Iris pigment epithelial cell (primary cell): ENCODE data around the gene DCTPP1.

Experiments used
- DNase-seq: peaks from one replicate; pipeline ENCODE4 v3.0.0-alpha.2; 2011; ENCODE audit warnings: low read depth

The DCTPP1 gene

DNA sequence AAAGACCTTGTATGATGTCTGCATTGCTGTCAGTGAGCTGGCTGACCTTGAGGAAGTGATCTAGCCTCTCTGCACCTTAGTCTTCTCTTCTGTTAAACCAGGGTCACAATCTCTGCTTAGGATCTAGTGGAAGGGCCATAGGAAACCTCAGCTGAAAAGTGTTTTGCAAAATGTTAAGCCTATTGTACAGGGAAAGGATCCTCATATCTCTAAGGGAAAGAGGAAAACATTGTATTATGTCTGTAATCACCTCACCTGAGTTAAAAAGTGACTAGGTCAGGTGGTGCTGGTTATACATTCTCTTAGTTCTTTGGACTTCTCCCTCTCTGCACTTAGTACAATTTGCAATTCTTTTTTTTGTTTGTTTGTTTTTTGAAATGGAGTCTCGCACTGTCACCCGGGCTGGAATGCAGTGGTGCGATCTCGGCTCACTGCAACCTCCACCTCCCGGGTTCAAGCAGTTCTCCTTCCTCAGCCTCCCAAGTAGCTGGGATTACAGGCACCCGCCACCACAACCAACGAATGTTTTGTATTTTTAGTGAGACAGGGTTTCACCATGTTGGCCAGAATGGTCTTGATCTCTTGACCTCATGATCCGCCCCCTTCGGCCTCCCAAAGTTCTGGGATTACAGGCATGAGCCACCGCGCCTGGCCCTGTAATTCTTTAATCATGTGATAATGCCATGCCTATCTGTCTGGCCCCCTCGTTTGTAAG, 17.8 kb upstream of the DCTPP1 start:
- no peak for DNase-seq

DNA sequence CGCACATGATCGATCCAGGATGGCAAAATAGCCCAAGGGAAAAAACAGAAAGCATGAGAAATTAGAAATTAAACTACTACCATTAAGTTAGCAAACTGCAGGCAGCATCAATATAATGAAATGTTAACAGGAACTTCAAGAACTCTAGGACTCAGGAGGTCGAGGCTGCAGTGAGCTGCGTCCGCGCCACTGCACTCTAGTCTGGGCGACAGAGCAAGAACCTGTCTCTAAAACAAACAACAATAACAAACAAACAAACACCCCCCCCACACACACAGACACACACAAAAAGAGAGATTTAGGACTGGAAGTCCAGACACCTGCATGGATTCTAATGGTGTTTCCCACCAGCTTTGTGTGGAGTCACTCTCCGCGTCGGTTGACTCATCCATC, 16.4 kb upstream of the DCTPP1 start:
- no peak for DNase-seq

DNA sequence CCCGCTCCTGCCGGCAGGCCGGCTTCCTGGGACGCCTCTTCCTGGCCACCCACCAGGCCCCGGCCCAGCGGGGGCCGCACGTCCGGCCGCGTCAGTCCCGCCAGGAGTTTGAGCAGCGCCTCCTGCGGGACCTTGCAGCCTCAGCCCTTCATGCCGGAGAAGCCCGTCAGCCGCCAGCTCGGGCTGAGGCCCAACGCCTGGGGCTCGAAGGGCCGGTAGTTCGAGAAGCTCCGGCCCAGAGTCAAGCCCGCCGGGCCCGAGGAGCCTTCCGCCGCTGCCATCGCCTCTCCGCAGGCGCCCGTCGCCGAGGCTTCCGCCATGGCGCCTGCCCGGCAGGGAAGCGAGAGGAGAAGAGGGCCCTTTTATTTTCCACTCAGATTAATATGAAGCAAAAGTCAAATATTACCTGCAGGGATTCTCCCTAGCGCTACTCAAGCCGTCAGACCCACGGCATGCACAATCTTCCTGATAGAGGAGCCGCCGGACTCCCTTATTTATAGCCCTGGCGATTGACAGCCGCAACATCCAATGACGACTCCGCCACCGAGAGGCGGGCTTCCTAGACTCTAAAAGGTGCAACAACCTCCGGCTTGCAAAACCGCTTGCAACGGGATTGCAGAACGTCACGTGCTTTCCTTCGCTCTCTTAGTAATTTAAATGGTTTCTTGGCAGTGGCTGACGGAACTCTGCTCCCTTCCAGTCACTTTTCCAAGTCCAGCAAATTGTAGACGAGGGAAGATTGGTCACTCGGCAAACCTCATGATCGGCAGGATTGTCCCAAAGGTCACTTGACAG, 15.8 kb upstream of the DCTPP1 start, which contains the start of gene SEPHS2:
Gene SEPHS2 (minus strand): TSS at position 467 of the 795 bp plus-strand sequence. CDS start 147 bp downstream, at position 320.
- peak; percentile 98 for DNase-seq

DNA sequence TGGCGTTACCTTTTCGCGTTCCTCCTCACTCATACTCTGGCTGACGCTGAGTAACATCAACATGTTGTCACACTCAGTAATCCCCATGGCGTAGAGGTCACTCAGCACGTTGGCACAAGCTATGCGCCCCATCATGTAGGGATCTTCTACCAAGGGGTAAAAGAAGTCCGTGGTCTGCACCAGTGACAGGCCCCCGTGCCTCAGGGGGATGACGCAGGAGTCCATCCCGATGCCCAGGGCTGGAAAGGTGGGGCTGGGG, 15.2 kb upstream of the DCTPP1 start:
- DNase-seq: no peak

DNA sequence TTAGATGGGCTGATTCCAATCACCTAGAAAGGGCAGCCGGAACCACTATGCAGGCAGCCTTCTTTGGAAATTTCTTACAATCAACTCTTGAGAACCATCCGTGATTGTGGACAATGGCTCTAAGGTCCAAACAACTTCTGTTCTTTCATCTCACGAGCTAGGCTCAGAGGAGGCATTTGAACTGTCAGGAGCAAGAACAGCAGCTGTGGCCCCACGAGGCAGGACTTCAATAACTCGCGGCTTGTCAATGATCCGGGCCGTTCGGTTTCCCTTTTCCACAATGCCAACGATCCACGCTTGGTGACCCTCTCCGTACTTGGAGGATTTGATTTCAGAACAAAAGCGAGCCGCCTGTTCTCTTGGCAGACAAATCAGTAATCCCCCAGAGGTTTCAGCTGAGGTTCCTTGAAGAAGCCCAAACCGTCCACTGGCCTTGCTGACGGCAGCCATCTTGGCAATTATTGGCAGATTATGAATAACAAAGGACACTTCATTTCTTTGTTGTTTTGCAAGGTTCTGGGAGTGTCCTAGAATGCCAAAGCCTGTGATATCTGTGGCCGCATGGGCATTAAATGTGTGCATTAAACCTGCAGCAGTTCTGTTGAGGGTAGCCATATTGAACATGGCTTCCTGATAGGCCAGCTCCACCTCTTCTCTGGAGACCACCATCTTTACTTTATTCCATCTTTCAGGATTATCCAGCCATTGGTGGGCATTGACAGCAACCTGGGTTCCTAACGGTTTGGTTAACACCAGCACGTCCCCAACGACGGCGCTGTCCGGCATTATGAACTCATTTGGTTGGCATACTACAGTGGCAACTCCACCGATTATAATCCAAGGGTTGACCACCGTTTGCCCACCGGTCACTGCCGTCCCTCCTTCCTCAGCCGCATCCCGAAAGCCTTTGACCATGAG, 14.7 kb upstream of the DCTPP1 start:
- no peak for DNase-seq

DNA sequence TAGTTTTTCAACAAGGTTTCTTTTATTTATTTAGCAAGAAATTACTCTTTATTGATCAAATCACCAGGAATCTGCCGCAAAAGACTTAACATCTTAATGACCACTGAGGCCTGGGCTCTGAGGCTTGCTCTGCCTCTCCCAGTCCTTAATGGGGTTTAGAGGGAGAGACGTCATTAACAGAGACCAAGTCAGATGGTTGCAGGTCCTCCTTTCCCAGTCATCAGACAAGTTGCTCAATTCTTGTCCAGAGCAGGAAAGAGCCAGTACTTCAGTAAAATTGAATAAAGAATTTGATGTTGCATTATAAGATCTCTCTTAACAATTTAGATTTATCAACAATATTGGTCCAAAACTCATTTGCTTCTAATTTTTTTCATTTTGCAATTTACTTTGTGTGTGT, 13.8 kb upstream of the DCTPP1 start:
- DNase-seq: no peak

DNA sequence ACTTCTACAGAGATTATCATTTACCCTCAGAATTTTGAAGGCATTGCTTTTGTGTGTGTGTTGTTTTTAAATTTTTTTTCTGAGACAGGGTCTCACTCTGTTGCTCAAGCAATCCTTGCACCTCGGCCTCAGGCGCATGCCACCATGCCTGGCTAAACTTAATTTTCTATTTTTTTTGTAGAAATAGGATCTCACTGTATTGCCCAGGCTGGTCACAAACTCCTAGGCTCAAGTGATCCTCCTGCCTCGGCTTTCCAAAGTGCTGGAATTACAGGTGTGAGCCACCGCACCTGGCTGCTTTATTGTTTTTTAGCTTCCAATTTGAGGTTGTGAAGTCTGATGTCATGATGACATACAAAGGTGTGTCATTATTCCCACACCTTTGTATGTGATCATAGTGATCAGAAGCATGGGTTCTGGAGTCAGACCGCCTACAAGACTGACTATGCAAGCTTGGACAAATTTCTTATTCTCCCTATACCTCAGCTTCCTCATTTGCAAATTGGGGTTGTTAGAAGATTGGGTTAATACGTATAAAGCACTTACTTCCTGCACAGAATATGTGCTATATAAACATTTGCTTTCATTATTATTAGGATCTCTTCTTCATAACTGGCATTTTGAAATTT, 10.0 kb upstream of the DCTPP1 start:
- no peak for DNase-seq

DNA sequence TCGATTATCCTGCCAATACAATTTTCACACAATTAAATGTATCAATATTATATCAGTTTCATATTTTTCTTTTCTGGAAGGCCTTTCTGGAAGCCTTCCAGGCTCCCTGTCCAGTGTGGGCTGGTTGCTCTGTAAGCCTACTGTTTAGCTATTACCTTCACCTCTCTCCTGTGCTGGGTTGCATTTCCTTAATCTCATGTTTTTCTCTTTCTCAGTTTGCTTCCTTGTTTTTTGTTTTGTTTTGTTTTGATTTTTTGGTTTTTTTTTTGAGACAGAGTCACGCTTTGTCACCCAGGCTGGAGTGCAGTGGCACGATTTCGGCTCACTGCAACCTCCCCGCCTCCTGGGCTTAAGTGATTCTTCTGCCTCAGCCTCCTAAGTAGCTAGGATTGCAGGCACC, 9.0 kb upstream of the DCTPP1 start:
- no peak for DNase-seq

DNA sequence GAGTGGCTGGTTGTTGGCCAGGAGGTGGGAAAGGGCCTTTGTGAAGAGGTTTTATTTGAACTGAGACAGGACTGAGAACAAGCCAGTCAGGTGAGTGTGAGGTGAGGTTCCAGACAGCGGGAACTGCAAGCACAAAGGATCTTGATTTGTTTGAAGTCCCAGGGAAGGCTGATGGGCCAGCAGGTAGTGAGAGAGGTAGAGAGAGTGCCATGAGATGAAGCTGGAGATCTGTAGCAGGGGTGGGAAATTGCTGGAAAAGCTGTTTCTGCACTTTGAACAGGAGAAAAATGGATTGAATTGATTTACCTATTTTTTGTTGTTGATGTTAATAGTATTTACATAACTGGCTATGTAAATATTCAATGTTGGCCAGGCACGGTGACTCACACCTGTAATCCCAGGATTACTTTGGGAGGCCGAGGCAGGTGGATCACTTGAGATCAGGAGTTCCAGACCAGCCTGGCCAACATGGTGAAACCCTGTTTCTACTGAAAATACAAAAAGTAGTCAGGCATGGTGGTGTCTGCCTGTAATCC, 7.7 kb upstream of the DCTPP1 start:
- no peak for DNase-seq

DNA sequence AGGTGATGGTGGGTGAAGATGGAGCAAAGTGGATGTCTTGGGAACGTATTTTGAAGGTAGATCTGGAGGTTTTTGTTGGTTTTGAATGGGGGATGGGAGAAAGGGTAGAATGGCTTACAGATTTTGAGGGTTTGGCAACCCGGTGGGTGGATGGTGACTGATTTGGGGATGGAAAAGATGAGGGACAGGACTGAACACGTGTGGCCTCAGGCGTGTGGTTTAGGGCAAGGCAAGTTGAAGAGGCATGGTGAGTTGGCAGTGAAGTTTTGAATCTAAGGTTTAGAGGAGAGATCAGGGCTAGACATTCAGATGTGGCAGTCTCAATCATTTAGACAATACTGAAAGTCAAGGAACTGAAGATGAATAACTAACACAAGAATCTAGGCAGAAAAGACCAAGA, 5.0 kb upstream of the DCTPP1 start:
- no peak for DNase-seq

DNA sequence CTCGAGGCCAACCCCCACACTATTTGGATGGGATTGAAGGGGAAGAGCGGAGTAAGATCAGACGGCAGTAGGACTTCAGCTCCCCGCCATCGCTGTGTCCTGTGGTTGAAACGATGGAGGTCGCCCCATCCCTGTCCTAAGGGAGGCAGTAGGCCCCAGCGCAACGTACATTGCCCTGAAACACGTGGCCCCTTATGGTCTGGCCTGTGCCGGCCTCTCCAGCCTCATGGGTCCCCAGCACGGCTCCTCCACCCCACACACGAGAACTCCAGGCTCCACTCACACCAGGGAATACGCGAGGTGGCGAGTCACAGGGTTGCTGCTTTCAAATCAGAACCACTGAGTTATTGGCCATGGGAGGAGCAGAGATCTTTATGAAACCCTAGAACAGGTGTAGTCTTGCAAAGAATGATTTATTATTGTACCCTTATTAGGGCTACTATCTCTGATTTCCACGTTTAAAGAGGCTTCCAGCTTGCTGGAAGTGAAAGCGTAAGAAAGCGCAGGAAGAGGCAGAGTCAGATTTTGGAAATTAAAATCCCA, 669 bp upstream of the DCTPP1 start:
- no peak for DNase-seq

DNA sequence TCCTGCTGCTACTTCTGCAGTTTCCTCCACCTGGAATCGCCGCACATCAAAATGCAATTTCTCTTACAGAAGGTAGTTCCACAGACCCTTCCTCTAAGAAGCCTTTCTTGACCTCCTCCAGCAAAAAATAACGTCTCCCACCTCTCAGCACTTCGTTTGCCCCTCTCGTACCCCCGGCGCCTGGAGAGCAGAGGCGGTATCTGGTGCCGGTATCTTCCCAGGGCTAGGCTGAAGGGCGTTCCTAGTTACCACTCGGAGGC, 482 bp downstream of the DCTPP1 start:
- DNase-seq: no peak

DNA sequence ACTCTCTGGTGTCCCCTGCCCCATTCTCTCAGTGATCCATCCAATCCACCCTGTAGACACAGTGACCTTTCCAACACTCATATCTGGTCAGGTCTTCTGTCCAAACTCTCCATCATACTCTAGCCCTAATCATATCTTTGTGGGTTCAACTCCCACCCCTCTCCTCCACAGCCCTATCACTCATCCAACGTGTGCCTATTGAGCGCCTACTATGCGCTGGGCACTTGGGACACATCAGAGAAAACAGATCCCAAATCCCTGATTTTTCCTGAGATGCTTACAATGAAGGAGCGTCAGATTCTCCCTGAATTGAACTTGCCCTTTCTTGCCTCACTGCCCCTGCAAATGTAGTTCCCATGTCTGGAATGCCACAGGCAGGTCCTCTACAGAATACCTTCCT, 1.8 kb downstream of the DCTPP1 start:
- DNase-seq: no peak

DNA sequence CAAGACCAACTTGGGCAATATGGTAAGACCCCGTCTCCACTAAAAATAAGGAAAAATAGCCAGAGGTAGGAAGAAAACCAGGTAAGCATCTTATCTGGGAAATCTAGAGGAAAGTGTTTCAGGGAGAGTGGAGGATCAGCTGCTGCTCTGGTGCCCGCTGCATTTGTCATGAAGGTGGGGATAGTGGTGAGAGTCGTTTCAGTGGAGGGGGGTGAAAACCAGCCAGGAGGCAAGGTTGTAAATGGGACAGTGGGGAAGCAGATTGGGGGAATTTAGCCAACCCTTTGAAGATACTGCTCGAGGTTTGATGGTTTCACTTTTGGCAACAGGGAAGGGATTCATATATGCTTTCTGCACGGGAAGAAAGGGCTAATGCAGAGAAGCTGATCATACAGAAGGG, 8.8 kb downstream of the DCTPP1 start:
- no peak for DNase-seq

DNA sequence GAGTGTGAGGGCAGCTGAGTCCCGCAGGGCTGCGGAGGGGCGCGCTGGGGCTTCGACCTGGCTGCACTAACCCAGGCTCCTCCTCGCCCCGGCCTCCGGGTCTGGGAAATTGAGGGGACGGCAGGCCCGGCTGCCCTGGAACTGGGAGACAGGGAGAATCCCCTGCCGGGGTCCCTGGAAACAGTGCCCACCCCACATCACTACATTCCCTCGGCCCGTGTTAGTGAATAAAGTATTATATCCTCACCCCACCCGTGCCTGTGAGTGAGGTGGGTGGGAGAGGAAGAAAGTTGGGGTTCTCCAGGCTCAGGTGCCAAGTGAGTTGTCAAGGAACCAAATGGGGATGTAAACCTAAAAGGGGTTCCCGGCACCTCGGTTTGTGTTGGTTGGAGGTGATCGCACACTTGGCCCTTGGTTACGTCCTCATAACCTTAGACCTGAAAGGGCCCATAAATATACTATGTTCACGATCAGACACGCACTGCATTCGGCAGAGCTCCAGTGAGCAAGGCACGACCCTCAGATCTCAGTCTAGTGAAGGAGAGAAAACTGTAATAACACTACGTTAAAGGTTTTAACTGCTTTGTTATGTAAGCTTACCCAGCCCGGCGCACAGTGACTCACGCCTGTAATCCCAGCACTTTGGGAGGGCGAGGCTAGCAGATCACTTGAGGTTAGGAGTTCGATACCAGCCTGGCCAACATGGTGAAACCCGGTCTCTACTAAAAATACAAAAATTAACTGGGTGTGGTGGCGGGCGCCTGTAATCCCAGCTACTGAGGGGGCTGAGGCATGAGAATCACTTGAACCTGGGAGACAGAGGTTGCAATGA, 11.3 kb downstream of the DCTPP1 start:
- no peak for DNase-seq

DNA sequence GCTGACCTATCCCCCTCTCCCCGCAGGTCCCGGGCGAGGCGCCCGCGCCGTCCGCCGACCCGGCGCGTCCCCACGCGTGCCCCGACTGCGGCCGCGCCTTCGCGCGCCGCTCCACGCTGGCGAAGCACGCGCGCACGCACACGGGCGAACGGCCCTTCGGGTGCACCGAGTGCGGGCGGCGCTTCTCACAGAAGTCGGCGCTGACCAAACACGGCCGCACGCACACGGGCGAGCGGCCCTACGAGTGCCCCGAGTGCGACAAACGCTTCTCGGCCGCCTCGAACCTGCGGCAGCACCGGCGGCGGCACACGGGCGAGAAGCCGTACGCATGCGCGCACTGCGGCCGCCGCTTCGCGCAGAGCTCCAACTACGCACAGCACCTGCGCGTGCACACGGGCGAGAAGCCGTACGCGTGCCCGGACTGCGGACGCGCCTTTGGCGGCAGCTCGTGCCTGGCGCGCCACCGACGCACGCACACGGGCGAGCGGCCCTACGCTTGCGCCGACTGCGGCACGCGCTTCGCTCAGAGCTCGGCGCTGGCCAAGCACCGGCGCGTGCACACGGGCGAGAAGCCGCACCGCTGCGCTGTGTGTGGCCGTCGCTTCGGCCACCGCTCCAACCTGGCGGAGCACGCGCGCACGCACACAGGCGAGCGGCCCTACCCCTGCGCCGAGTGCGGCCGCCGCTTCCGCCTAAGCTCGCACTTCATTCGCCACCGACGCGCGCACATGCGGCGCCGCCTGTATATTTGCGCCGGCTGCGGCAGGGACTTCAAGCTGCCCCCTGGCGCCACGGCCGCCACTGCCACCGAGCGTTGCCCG, 12.1 kb downstream of the DCTPP1 start:
- DNase-seq: peak; percentile 97

DNA sequence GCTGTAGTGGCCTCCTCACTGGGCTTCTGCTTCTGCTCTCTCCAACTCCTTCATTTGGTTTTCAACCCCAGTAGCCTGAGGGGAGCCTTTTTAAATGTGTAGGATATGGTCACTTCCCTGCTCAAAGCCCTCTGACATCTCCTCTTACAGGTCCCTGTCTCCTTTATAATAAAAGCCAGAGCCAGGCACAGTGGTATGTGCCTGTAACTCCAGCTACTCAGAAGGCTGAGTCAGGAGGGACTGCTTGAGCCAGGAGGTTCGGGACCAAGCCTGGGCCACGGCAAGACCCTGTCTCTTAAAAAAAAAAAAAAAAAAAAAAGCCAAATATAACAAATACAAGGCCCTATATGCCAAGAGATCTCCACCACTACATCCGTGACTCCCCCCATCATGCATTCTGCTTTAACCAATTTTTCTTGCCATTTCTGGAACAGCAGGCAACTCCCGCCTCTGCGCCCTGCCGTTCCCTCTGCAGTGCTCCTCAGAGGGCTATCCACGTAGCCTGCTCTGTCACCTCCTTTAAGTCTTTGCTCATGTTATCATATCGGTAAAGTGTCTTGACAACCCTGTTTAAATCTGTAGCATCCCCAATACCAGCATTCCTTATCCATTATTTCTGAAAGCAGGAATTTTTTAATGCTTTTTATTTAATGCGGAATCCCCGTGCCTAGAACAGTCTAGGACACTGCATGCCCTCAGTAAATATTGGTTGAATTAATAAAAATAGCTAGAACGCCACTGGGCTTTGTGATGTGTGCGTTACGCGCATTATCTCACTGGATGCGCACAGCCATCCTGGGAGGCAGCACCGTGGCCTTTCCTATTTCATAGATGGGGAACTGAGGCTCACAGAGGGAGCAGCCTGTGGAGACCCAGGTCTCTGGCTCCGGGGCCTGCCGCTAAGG, 13.0 kb downstream of the DCTPP1 start:
- DNase-seq: no peak

DNA sequence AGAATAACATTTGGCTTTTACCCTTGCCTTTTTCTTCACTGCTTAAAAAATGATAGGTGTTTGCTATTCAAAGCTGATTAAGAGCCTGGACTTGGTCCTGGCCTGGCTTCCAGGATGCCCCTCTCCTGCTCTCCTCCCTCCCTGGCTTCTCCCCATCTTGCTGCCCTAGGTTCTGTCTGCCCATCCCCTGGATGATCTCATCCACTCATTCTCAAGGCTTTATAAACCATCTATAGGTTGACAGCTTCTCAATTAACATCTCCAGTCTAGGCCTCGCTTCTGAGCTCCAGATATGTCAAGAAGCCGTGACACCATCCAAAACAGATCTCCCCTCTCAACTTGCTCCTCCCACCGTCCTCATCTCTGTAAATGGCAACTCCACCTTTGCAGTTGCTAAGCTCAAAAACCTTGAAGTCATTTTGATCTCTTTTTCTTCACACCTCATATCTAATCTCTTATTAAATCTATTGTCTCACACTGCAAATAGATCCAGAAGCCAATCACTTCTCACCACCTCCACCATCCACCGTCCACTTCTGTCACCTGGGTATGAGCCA, 13.7 kb downstream of the DCTPP1 start:
- no peak for DNase-seq

DNA sequence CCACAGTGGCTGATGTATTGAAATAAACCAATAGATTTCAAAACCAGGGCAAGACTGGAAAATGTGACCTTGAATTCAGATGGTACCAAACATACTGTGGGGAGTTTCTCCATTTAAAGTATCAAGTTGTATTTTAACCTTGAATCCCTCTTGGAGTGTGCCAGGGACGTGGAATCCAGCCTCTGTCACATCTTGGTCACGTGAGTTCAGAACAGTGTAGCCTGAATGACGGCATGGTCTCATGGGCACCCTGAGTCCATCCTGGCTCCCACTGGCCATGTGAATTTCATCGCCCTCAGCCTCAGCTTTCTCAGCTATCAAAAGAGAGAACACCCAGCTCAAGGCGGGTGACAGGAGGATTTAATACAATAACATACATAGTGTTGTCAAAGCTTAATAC, 15.7 kb downstream of the DCTPP1 start:
- no peak for DNase-seq
